ENCODE results near the gene SLC35G6.

SLC35G6 gene

DNA sequence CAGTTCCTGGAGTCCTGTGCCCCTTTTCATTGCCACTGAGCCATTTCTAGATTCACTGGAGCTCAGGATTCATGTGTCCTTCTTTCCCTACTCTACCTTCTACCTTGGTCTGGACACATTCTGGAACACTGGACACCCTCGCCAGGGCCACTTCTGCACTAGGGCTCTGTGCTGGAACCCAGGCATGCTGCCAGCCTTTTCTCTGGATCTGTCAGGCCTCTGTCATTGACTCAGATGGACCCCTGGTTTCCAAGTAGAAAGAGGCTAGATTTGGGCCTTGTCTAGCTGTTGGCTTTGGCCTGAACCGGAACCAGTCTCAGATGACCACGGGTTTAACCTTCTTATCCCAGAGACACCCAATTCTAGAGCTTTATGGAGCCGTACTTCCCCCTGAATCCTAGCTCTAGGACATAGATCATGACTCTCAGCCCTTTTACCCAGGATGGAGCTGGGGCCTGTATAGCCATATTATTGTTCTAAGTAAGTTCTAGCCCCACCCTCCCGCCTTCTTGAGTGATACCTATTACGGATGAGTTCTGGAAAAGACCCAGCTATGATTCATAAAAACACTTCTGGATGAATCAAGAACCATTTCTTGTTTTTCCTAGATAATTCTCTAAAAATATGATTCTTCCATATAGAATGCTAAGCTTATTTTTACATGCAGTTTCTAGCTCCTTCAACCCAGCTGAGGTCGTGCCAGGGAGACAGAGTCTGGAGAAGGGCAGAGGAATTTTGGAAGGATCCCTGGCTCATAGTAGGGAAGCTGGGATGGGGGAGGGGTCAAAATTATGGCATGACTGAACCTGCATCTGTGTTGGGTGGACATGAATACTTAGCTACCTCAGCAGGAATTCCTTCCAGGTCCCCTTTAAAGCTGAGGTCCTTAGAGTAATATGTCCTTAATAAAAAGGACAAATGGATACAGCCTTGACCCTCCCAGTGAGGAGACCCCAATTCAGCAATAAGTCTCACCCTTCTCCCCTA, 37.5 kb upstream of the SLC35G6 start:
- no peak for DNase-seq
- Mint-ChIP-seq H3K4me3 (no peak overlapping the region), H3K27me3 (peaks cover 80% of the 10 kb centered on the region), H3K4me1 (peaks cover 54% of the 10 kb centered on the region), H3K27ac (no peak overlapping the region), H3K9me3 (no peaks in the 10 kb centered on the region)
- no peak for ATAC-seq

DNA sequence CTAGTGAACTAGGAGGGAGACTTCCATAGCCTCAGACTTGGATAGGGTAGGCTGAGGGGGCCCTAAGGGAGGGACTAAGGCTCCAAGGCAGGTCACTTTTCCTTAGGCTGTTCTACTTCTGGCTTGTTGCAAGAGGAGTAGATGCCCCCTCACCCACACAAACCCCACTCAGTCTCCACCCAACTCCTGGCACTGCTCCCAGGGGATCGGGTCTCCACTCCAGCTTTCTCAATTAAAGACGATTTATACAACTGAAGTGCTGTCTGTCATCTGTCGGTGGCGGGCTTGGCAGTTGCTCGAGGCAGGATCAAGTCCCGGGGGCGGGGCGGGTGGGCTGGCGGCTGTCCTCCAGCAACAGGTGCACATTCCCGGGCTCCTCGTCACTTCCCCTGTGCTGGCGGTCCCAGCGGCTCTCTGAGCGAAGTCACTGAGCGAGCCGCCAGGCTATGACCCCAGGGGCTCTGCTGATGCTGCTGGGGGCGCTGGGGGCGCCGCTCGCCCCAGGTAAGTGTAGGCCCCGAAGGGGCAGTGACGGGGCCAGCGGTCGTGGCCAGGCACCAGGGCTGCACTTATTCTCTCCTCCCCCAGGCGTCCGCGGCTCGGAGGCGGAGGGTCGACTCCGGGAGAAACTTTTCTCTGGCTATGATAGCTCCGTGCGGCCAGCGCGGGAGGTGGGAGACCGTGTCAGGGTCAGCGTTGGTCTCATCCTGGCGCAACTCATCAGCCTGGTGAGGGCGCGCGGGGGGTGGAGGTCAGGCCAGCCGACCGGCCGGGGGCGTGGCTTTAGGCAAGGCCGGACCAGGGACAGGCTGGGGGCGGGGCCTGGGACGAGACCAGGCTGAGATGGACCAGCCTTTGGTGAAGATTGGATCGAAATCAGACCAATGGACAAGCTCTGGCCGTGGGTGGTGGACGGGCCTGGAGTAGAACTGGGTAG, 36.3 kb upstream of the SLC35G6 start, which contains the start of gene CHRNB1:
TSS of gene CHRNB1 (plus strand) at position 380 of the 937 bp plus-strand sequence. CDS start at position 447, 67 bp downstream.
- Mint-ChIP-seq H3K27me3 (peaks cover 72% of the 10 kb centered on the region), H3K9me3 (no peaks in the 10 kb centered on the region), H3K4me3 (peak within 1 kb of the TSS; percentile 83 to 91), H3K27ac (peak within 1 kb of the TSS; percentile 10 to 74), H3K4me1 (peaks cover 46% of the 10 kb centered on the region)
- peak in 1 of 2 donors; percentile 28 for DNase-seq
- peak; percentile 36 for ATAC-seq

DNA sequence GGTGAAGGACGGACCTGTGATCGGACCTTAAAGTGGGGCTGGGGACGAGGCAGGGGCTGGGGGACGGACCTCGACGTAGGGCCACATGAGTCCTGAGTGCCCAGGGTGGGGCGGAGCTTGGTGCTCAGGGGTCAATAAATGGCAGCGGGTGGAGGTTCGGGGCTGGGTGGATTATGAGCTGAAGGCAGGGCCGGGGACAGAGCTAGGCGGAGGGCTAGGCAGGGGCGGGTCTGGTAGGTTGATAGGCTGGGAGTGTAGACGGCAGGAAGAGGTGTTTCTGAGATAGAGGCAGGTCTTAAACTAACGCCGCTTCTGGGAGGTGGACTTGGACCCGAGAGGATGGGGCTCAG, 35.7 kb upstream of the SLC35G6 start:
- DNase-seq (peak; percentile 31 to 45), ATAC-seq (peak; percentile 85)
- peaks cover 66% of the 10 kb centered on the region for H3K27me3 Mint-ChIP-seq
- no peaks in the 10 kb centered on the region for H3K9me3 Mint-ChIP-seq
- H3K4me1 Mint-ChIP-seq, result peaks cover 39% of the 10 kb centered on the region
- H3K27ac Mint-ChIP-seq, result peak overlapping the region; percentile 10 to 72
- H3K4me3 Mint-ChIP-seq, result peak overlapping the region; percentile 83 to 91

DNA sequence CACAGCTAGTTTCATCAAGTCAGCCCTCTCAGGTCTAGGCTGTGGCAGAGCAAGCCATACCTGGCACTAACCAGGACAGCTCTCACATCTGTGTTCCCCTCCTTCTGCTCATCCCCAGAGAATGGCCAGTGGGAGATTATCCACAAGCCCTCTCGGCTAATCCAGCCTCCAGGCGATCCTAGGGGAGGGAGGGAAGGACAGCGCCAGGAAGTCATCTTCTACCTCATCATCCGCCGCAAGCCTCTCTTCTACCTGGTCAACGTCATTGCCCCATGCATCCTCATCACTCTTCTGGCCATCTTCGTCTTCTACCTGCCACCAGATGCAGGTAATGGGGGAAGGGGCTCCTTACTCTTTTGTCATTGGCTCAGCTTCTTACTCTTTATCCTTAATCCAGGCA, 32.8 kb upstream of the SLC35G6 start:
- Mint-ChIP-seq H3K4me1 (peaks cover 32% of the 10 kb centered on the region), H3K27me3 (peaks cover 41% of the 10 kb centered on the region), H3K27ac (no peak overlapping the region), H3K4me3 (no peak overlapping the region), H3K9me3 (no peaks in the 10 kb centered on the region)
- no peak for ATAC-seq
- DNase-seq, result no peak

DNA sequence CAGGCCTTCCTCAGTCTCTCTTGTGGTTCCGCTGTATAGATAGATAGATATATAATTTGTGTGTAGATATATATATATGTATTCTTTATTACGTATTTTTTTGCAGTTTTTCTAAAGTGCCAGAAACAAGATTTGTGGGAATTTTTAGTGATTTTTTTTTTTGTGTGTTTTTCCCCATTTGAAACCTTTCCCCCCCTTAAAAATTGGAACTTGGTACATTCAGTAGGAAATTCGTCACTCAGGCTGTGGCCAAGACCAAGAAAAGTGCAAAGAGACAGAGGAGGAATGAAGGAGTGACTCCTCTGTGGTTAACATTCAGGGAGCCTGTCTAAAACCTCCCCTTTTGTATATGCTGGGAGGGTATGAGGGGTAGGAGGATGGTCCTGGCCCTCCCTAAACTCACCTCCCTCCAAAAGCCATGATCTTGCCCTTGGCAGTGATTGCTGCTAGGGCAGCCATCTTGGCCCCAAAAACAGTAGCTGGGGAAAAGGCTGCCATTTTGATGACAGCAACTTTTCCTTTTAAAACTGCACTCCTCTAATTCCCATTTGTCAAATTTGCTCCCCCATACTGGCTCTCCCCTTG, 21.2 kb upstream of the SLC35G6 start:
- Mint-ChIP-seq H3K4me1 (peaks cover 26% of the 10 kb centered on the region), H3K4me3 (no peak overlapping the region), H3K9me3 (no peaks in the 10 kb centered on the region), H3K27me3 (no peaks in the 10 kb centered on the region), H3K27ac (peak overlapping the region in 1 of 2 donors; percentile 31)
- no peak for ATAC-seq
- DNase-seq, result no peak

DNA sequence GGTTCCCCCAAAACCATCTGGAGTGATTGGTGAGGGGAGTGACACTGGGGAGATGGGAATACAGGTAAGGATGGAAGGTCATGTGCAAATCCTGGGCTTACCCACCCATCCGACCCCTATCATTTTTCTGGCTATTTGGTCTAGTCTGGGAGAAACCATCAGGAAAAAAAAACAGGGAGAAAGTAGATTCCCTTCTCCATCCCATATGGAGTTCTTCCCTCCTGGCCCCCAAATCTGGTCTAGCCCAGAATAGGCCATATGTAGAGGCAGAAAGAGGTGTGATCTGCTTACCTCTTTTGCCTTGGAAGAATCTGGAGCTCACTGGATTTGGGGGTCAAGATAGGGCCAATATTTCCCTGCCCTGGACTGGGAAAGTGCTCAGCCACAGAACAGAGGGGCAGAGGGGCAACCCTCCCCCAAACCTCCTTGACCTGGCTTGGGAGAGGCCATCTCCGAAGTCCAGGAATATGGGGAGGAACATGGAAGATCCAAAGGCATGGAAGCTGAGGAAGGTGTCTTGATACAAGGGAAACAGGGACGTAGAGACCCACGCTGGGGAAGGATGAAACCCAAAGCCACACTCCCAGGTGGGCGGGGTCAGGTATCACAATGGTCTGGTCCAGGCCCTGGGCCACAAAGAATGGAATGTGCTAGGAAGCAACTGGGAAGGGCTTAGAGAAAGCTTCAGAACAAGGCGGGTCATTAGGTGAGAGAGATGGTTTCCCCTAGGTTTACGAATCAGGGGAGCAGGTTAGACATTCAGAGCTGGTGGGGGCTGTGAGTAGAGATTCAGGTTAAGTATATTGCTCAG, 20.2 kb upstream of the SLC35G6 start:
- Mint-ChIP-seq H3K9me3 (no peaks in the 10 kb centered on the region), H3K4me1 (peaks cover 23% of the 10 kb centered on the region), H3K4me3 (no peak overlapping the region), H3K27ac (peak overlapping the region in 1 of 2 donors; percentile 37), H3K27me3 (no peaks in the 10 kb centered on the region)
- DNase-seq (no peak), ATAC-seq (no peak)

DNA sequence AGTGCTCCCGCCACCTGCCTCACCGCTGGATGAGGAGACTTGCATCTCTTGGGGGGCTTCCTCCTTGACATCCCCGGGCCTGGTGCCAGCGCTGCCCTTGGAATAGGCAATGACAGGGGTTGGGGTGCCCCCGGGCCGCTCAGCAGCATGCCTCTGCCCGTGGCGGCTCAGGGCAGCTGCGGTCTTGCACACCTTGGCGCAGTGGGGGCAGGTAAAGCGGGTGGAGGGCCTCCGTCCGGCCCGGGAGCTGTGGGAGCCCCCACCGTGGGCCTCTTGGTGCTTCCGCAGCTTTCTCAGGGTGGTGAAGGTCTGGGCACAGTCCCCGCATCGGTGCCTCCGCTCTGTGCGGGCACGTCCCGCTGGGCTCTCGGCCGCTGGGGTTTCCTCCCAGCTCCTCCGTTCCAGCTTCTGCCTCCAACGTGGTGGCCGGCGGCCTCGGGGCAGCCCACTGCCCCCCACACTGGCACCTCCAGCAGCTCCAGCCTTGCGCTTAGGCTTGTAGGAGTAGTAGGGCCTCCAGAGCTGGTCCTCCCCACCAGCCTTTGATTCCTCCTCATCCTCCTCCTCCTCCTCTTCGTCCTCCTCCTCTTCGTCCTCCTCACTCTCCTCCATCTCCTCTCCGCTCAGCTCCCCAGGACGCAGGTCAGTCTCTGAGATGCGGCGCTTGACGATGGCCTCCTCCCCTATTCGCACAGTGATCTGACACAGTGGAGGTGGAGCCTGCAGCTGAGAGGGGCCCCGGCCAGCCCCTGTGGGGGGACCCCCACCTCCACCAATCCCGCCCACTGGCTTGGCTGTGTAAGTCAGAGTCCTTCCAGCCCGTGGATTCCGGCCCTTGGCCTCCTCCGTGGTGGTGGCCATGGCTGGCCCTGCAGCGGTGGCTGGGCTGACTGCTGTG, 18.5 kb upstream of the SLC35G6 start:
- no peaks in the 10 kb centered on the region for H3K9me3 Mint-ChIP-seq
- DNase-seq (no peak), ATAC-seq (peak; percentile 21)
- H3K4me1 Mint-ChIP-seq, result peaks cover 30% of the 10 kb centered on the region
- no peak overlapping the region for H3K4me3 Mint-ChIP-seq
- no peaks in the 10 kb centered on the region for H3K27me3 Mint-ChIP-seq
- peak overlapping the region in 1 of 2 donors; percentile 58 for H3K27ac Mint-ChIP-seq

DNA sequence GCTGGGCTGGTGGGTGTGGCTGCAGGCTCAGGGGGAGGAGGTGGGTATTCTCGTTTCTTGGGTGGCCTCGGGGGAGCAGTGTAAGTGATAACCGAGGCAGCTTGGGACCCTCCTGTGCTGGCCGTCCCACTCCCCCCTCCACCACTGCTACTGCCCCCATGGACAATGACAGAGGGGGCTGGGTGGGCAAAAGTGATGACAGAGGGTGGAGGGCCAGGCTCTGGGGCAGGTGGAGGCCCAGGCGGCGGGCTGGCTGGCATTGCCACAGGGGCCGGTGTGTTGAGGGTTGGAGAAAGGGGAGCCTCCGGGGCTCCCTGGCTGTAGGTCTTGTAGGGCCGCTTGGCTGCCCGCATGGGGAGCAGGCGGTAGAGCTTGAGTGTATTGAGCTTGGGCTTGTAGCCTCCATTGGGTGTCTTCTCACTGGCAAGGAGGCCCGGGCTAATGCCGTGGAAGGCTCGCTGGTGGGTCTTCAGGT, 17.8 kb upstream of the SLC35G6 start:
- Mint-ChIP-seq H3K27me3 (no peaks in the 10 kb centered on the region), H3K27ac (no peak overlapping the region), H3K4me1 (peaks cover 37% of the 10 kb centered on the region), H3K9me3 (no peaks in the 10 kb centered on the region), H3K4me3 (no peak overlapping the region)
- DNase-seq (no peak), ATAC-seq (peak; percentile 8)

DNA sequence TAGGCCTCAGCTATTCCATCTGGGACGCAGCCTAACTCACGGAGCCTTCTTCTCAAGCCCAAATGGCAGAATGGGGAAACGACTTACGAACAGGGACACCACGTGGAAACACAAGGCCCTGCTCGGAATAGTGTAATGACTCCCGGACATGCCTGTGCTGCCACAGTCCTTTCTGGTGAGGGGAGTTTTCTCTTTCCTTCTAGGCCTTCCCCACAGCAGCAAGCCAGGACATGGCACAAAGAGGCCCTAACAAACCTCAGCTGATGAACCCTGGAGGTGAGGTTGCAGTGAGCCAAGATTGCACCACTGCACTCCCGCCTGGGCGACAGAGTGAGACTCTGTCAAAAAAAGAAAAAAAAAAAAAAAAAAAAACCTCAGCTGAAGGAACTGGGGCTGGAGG, 17.2 kb upstream of the SLC35G6 start:
- no peak for ATAC-seq
- Mint-ChIP-seq H3K27ac (no peak overlapping the region), H3K27me3 (no peaks in the 10 kb centered on the region), H3K9me3 (no peaks in the 10 kb centered on the region), H3K4me3 (no peak overlapping the region), H3K4me1 (peaks cover 43% of the 10 kb centered on the region)
- DNase-seq, result no peak

DNA sequence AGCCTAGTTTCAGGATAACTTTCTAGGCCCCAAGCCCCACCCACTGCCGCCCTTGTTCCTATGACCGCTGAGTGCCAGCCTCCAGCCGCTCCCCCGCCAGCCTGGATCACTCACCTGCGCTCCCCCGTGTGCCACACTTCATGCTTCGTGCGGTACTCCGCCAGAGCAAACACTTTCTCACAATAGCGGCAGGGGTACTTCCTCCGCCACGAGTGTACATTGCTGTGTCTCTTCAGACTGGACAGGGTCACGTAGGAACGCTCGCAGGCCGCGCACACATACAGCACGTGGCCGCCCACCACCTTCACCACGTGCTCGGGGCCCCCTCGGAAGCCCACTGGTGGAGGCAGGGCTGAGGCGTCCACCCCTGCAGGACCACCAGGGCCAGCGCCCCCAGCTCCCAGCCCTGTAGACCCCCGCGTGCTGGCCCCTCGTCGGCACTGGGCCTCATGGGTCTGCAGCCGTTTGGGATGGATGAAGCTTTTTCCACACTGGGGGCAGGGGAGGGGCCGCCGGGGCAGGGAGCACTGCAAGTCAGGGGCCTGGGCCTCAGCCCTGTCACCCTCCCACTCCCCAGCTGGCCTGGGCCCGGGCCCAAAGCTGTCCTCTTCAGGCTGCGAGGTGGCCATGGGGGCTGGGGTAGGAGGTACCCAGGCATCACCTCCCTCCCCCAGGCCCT, 15.5 kb upstream of the SLC35G6 start:
- Mint-ChIP-seq H3K27ac (peak overlapping the region in 1 of 2 donors; percentile 78), H3K4me1 (peaks cover 30% of the 10 kb centered on the region), H3K9me3 (no peaks in the 10 kb centered on the region), H3K4me3 (no peak overlapping the region), H3K27me3 (no peaks in the 10 kb centered on the region)
- no peak for DNase-seq
- peak; percentile 39 for ATAC-seq

DNA sequence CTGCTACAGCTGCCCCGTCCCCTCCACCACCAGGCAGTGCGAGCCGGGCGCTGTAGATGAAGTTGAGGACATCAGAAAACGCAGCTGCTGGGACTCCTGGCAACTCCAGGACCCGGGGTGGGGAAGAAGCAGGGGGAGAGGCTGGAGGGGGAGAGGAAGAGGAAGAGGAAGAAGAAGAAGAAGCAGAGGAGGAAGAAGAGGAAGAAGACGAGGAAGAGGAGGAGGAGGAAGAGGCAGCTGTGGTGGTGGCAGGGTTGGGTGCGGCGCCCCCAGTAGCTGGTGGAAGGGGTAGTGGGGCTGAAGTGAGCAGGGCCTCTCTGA, 15.0 kb upstream of the SLC35G6 start:
- H3K27me3 Mint-ChIP-seq, result no peaks in the 10 kb centered on the region
- H3K4me3 Mint-ChIP-seq, result no peak overlapping the region
- H3K4me1 Mint-ChIP-seq, result peaks cover 30% of the 10 kb centered on the region
- DNase-seq (no peak), ATAC-seq (no peak)
- peak overlapping the region in 1 of 2 donors; percentile 78 for H3K27ac Mint-ChIP-seq
- H3K9me3 Mint-ChIP-seq, result no peaks in the 10 kb centered on the region

DNA sequence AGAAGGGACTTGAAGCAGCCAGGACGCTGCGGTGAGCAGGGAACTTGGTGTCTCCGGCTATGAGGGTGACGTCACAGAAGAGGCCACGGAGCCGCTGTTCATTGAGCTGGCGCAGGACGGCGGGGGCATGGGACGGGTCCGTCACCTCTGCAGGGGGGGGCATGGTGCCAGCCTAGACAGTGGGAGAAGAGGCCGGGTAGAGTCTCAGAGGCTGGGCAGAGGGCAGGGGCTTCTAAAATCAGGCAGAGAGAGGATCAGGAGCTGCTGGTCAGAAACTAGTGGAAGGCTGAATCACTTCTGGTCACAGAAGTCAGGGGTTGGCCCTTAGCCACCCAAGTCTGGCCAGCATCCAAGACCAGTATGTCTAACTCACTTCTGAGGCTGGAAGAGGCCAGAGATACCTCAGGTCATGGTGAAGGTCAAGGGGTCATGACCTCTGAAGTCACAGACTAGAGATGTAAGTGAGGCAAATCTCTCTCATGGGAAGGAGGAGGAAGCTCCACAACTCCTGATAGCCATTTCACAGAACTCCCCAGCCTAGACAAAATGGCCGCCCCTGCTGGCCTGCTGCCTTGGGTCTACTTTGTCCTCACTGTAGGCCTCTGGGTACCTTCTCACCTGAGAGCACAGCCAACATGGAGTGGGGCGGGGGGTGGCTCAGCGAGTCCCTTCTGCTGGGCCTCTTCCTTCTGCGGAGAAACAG, 14.5 kb upstream of the SLC35G6 start:
- no peak for DNase-seq
- Mint-ChIP-seq H3K27ac (peak overlapping the region in 1 of 2 donors; percentile 78), H3K27me3 (no peaks in the 10 kb centered on the region), H3K9me3 (no peaks in the 10 kb centered on the region), H3K4me3 (no peak overlapping the region), H3K4me1 (peaks cover 35% of the 10 kb centered on the region)
- no peak for ATAC-seq

DNA sequence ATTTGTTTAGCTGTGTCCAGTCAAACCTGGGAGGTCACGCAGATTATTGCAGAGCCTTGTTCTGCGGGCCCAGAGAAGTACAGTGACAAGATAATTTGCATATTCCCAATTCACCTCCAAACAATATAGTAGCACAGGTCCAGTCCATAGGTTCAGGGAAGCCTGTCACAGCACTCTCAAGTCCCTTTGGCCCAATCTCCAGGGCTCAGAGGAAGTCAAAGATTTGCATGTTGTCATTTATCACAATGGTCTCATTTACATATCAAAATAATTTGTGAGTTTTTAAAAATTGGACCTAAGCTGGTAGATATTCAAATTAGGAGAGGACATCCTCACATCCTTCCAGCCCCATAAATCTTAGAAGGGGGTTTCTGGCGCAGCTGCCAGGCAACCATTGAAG, 13.7 kb upstream of the SLC35G6 start:
- Mint-ChIP-seq H3K9me3 (no peaks in the 10 kb centered on the region), H3K27ac (peak overlapping the region in 1 of 2 donors; percentile 85), H3K4me1 (peaks cover 42% of the 10 kb centered on the region), H3K27me3 (no peaks in the 10 kb centered on the region), H3K4me3 (no peak overlapping the region)
- DNase-seq (no peak), ATAC-seq (no peak)
